Heart right ventricle (tissue), 16 donors: Measurements from ENCODE around the gene SAYSD1. TPM values are rescaled to one million over a fixed set of nuclear protein-coding genes. Genes with fewer than 3 reads are reported as not detected.

Experiments
- ATAC-seq, 8 donors: fragments of 200-7000 bp; cut with Tn5 transposase; one replicate each; pipeline ENCODE4 v1.9.1; 2020; ENCODE audit warnings: mild to moderate bottlenecking in 8 of 8, moderate library complexity in 8 of 8, moderate number of reproducible peaks in 1 of 8
- DNase-seq, 2 donors: peaks; one replicate each; pipeline ENCODE4 v3.0.0-alpha.2; 2020
- H3K27ac ChIP-seq, 10 donors: fragments of 200-600 bp; sonication (generic) in 2 of 10; one replicate each; pipeline versions ENCODE4 v1.5.0 to v1.8.0; 2020 to 2022; ENCODE audit warnings: mild to moderate bottlenecking in 3 of 10
- H3K27me3 ChIP-seq, 7 donors: fragments of 200-600 bp; one replicate each; pipeline ENCODE4 v1.8.0; 2021 to 2022; ENCODE audit warnings: mild to moderate bottlenecking in 2 of 7
- H3K36me3 ChIP-seq, 9 donors: fragments of 200-600 bp; sonication (generic) in 1 of 9; one replicate each; pipeline versions ENCODE4 v1.5.0 to v1.8.0; 2020 to 2022; ENCODE audit warnings: mild to moderate bottlenecking in 2 of 9
- H3K4me1 ChIP-seq, 9 donors: fragments of 200-600 bp; sonication (generic) in 1 of 9; one replicate each; pipeline versions ENCODE4 v1.5.0 to v1.8.0; 2020 to 2022; ENCODE audit warnings: mild to moderate bottlenecking in 4 of 9
- H3K4me3 ChIP-seq, 10 donors: fragments of 200-600 bp; sonication (generic) in 2 of 10; one replicate each; pipeline versions ENCODE4 v1.5.0 to v1.8.0; 2020 to 2022; ENCODE audit warnings: mild to moderate bottlenecking in 7 of 10, moderate library complexity in 2 of 10
- H3K9me3 ChIP-seq, 11 donors: fragments of 200-600 bp in 10 of 11; sonication (generic) in 2 of 11; one replicate each; pipeline versions ENCODE4 v1.5.0 to v1.8.0; 2013 to 2022; ENCODE audit warnings: mild to moderate bottlenecking in 2 of 11, control low read depth in 1 of 11, moderate library complexity in 1 of 11
- CTCF ChIP-seq, 9 donors: fragments of 200-600 bp; sonication (generic) in 2 of 9; IDR thresholded peaks; one replicate each; pipeline versions ENCODE4 v1.5.0 to v1.8.0; 2021 to 2022; ENCODE audit warnings: antibody characterized with exemption in 9 of 9, mild to moderate bottlenecking in 5 of 9, moderate library complexity in 1 of 9
- WGBS, 2 donors: extraction: QIAGEN DNeasy Blood & Tissue Kit; methylation state at CpG; one replicate each; pipeline ENCODE4 v1.1.7; 2013; ENCODE audit warnings: inconsistent platforms in 1 of 2; 5-methylcytosine and 5-hydroxymethylcytosine counted together
- intact Hi-C, 10 donors: fragments of 100-400 bp; cut with DNase I; formaldehyde crosslinking; loops; one replicate each; pipeline versions ENCODE4 v1.11.1 to v1.14.2; 2022
- polyA plus RNA-seq, 2 donors: library from polyadenylated mRNA; stranded (reverse); fragments of 200-250 nt; gene quantifications; one replicate each; pipeline ENCODE4 v1.2.3, GENCODE V29; 2013
- total RNA-seq, 10 donors: library from RNA; stranded (reverse); fragmentation: NEBNext Ultra II Directional in 3 of 10; extraction: Animal tissue kit (Norgen Biotek cat#: 25700) in 3 of 10; gene quantifications; one replicate each; pipeline versions ENCODE4 v1.2.1 to v1.2.4, GENCODE V29; 2021 to 2023
- donor health status: Arrhythmogenic right ventricular cardiomyopathy.
- donor health status: ischemic (EF 13 %, LVEDD 7.1; RV severe dilation, severe dysfunction).
- donor health status: healthy with polysubstance abuse.
- donor health status: DM: no; HTN: yes; CAD: no.
- donor health status: DM: no; HTN: no; CAD: no.
- donor health status: ischemic (EF 25% LVEDD 6.9; RV normal size, moderate dysfunction).
- donor health status: ischemic (EF 25% LVEDD 5.7; RV mildly dilated, moderate dysfunction).
- donor health status: healthy.
- donor health status: DM: yes; HTN: yes; CAD: no.
- donor health status: Ischemic cardiomyopathy.
- donor health status: ischemic (EF 35%, LVEDD 5.7; RV mildly dilated, moderate dysfunction).
- donor health status: nonischemic (EF 11% LVEDD 7.7; RV severe dilation, severe dysfunction).
- donor health status: DM: yes; HTN: yes; CAD: no.
- donor health status: PGD.
- donor health status: ischemic (EF 29% LVEDD 5.4; RV normal size, mild dysfunction).
- donor health status: nonischemic (EF 23%, LVEDD 6.1; RV moderate dilation, normal function).

SAYSD1 gene
- total and polyA plus RNA-seq, 12 donors: 6.4 to 11.5 (median 8.9) TPM

GRCh38 chr6:39088331-39088730 is 26.7 kb downstream of the SAYSD1 start:
- Histone ChIP-seq H3K4me3 (no peak overlapping the region), H3K36me3 (no peaks in the 10 kb centered on the region), H3K9me3 (no peaks in the 10 kb centered on the region), H3K4me1 (peaks cover 0 to 16% (median 12%) of the 10 kb centered on the region in 9 donors), H3K27ac (no peak overlapping the region), H3K27me3 (peaks cover 0 to 37% (median 3%) of the 10 kb centered on the region in 7 donors)
- DNase-seq: peak in 1 of 2 donors; percentile 55
- intact Hi-C loops: loop anchor here (2.0 to 10.0 kb wide), 5 partner anchors 114 to 224 kb away; partner anchors contain the start of gene KCNK17 (in 1 of the 10)
- whole genome bisulfite sequencing, 2 donors: 5 to 6% methylated on average over 4 of the region's 4 CpGs
- peak in 7 of 9 donors; percentile 38 to 67 (median 61) for TF ChIP-seq CTCF (IDR thresholded peaks at IDR 0.05)
- ATAC-seq: peak; percentile 80 to 94 (median 89)

GRCh38 chr6:39087197-39087596 is 27.8 kb downstream of the SAYSD1 start:
- ATAC-seq: no peak
- peaks cover 0 to 37% (median 3%) of the 10 kb centered on the region in 7 donors for H3K27me3 ChIP-seq
- H3K9me3 ChIP-seq: no peaks in the 10 kb centered on the region
- DNase-seq: no peak
- peaks cover 0 to 16% (median 12%) of the 10 kb centered on the region in 9 donors for H3K4me1 ChIP-seq
- H3K4me3 ChIP-seq: no peak overlapping the region
- H3K27ac ChIP-seq: no peak overlapping the region
- no peak for TF ChIP-seq CTCF (IDR thresholded peaks at IDR 0.05)
- intact Hi-C loops: loop anchor here in 9 of 10 donors (2.0 to 10.0 kb wide), 5 partner anchors 112 to 225 kb away; partner anchors contain the start of gene KCNK17 (in 1 of the 9)
- WGBS, 2 donors: 71 to 78% methylated on average over 7 of the region's 7 CpGs
- H3K36me3 ChIP-seq: no peaks in the 10 kb centered on the region

- H3K27ac ChIP-seq: no peak overlapping the region
- H3K4me1 ChIP-seq: peaks cover 0 to 16% (median 12%) of the 10 kb centered on the region in 9 donors
- WGBS, 2 donors: 29 to 42% methylated on average over 6 of the region's 6 CpGs
- intact Hi-C loops: loop anchor here in 9 of 10 donors (2.0 to 10.0 kb wide), 5 partner anchors 112 to 226 kb away; partner anchors contain the start of gene KCNK17 (in 1 of the 9)
- ATAC-seq (peak in 2 of 8 donors; percentile 26), DNase-seq (no peak)
- H3K27me3 ChIP-seq: peaks cover 0 to 37% (median 3%) of the 10 kb centered on the region in 7 donors
- no peaks in the 10 kb centered on the region for H3K36me3 ChIP-seq
- H3K9me3 ChIP-seq: no peaks in the 10 kb centered on the region
- TF ChIP-seq CTCF (IDR thresholded peaks at IDR 0.05): no peak
- no peak overlapping the region for H3K4me3 ChIP-seq
Observed at GRCh38 chr6:39086711-39087110, 28.3 kb downstream of the SAYSD1 start.

DNA sequence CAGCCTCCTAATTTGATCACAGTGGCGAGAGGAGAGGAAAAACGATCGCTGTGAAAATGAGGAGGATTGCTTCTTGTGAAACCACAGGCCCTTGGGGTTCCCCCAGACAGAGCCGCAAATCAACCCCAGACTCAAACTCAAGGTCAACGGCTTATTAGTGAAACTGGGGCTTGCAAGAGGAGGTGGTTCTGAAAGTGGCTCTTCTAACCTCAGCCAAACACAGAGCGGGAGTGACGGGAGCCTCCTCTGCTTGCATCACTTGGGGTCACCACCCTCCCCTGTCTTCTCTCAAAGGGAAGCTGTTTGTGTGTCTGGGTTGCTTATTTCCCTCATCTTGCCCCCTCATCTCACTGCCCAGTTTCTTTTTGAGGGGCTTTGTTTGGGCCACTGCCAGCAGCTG is 28.7 kb downstream of the SAYSD1 start:
- no peak overlapping the region for H3K4me3 ChIP-seq
- H3K4me1 ChIP-seq: peaks cover 0 to 16% (median 12%) of the 10 kb centered on the region in 9 donors
- no peaks in the 10 kb centered on the region for H3K36me3 ChIP-seq
- DNase-seq: no peak
- no peak overlapping the region for H3K27ac ChIP-seq
- peaks cover 0 to 36% (median 3%) of the 10 kb centered on the region in 7 donors for H3K27me3 ChIP-seq
- ATAC-seq: no peak
- intact Hi-C loops: loop anchor here in 9 of 10 donors (2.0 to 10.0 kb wide), 5 partner anchors 111 to 226 kb away; partner anchors contain the start of gene KCNK17 (in 1 of the 9)
- TF ChIP-seq CTCF (IDR thresholded peaks at IDR 0.05): no peak
- no peaks in the 10 kb centered on the region for H3K9me3 ChIP-seq
- WGBS, 2 donors: 71% methylated on average over 7 of the region's 7 CpGs
